Cardiac muscle cell (in vitro differentiated cells and primary cell): ENCODE results near the gene TK1. TPM values are rescaled to one million over a fixed set of nuclear protein-coding genes. Genes with fewer than 3 reads are reported as not detected.
A peak's percentile ranks its signal among the peaks of the same experiment; 100 is the strongest.

Experiments
- DNase-seq, 2 donors: peaks; one replicate each; pipeline versions ENCODE4 v3.0.0 to v3.0.0-alpha.2; 2010 to 2017; ENCODE audit warnings: low read depth in 1 of 2, low spot score in 1 of 2
- H3K27ac ChIP-seq: fragments of 200-600 bp; sonication (generic); 2 replicates; pipeline ENCODE4 v1.5.1; 2016
- H3K27me3 ChIP-seq: fragments of 200-600 bp; sonication (generic); 2 replicates; pipeline ENCODE4 v1.6.0; 2016; ENCODE audit warnings: control low read depth
- H3K36me3 ChIP-seq: fragments of 200-600 bp; sonication (generic); 2 replicates; pipeline ENCODE4 v1.5.1; 2016; ENCODE audit warnings: control low read depth
- H3K4me1 ChIP-seq: fragments of 200-600 bp; sonication (generic); 2 replicates; pipeline ENCODE4 v1.8.1; 2017; ENCODE audit warnings: low read depth, mild to moderate bottlenecking, mixed run types
- H3K4me3 ChIP-seq: fragments of 200-600 bp; sonication (generic); 2 replicates; pipeline ENCODE4 v1.5.1; 2016; ENCODE audit warnings: mild to moderate bottlenecking
- H3K9me3 ChIP-seq: fragments of 200-600 bp; sonication (generic); 2 replicates; pipeline ENCODE4 v1.5.1; 2017; ENCODE audit warnings: low read depth, mild to moderate bottlenecking, control low read depth
- CTCF ChIP-seq: IDR thresholded peaks from 2 replicates; pipeline ENCODE4 v1.5.1; 2012; ENCODE audit warnings: low read depth, mild to moderate bottlenecking, low read length
- polyA plus RNA-seq: library from polyadenylated mRNA; unstranded; fragments of >200 nt; fragmentation: Nextera tagmentation; extraction: Ambion mirVana; gene quantifications from 2 replicates; pipeline ENCODE4 v1.2.1, GENCODE V29; 2016
- total RNA-seq: library from RNA; depleted of rRNA; stranded (reverse); fragments of >200 nt; gene quantifications from 2 replicates; pipeline ENCODE4 v1.2.3, GENCODE V29; 2016

TK1 gene
- total and polyA plus RNA-seq, 2 experiments from 2014 or later: 21.1 to 57.5 TPM

GRCh38 chr17:78210111-78210510, 23.3 kb upstream of the TK1 start:
- DNase-seq: no peak
- TF ChIP-seq CTCF: no peak
- H3K27me3 ChIP-seq: no peaks in the 10 kb centered on the region
- no peaks in the 10 kb centered on the region for H3K9me3 ChIP-seq
- H3K27ac ChIP-seq: no peak overlapping the region
- no peaks in the 10 kb centered on the region for H3K4me1 ChIP-seq
- H3K4me3 ChIP-seq: no peak overlapping the region
- no peaks in the 10 kb centered on the region for H3K36me3 ChIP-seq

GRCh38 chr17:78208486-78208885, 21.6 kb upstream of the TK1 start:
- Histone ChIP-seq H3K36me3 (no peaks in the 10 kb centered on the region), H3K4me3 (no peak overlapping the region), H3K4me1 (no peaks in the 10 kb centered on the region), H3K27me3 (no peaks in the 10 kb centered on the region), H3K27ac (no peak overlapping the region), H3K9me3 (no peaks in the 10 kb centered on the region)
- DNase-seq: no peak
- TF ChIP-seq CTCF: no peak

- no peaks in the 10 kb centered on the region for H3K27me3 ChIP-seq
- no peak overlapping the region for H3K4me3 ChIP-seq
- no peak for DNase-seq
- no peaks in the 10 kb centered on the region for H3K9me3 ChIP-seq
- no peaks in the 10 kb centered on the region for H3K4me1 ChIP-seq
- no peak overlapping the region for H3K27ac ChIP-seq
- no peaks in the 10 kb centered on the region for H3K36me3 ChIP-seq
- TF ChIP-seq CTCF: peak; percentile 2
These were observed 19.4 kb upstream of the TK1 start for GRCh38 chr17:78206298-78206697.

GRCh38 chr17:78205124-78205775, 18.4 kb upstream of the TK1 start:
- Histone ChIP-seq H3K36me3 (no peaks in the 10 kb centered on the region), H3K27me3 (no peaks in the 10 kb centered on the region), H3K4me1 (no peaks in the 10 kb centered on the region), H3K27ac (no peak overlapping the region), H3K9me3 (no peaks in the 10 kb centered on the region), H3K4me3 (no peak overlapping the region)
- TF ChIP-seq CTCF: no peak
- no peak for DNase-seq

GRCh38 chr17:78204387-78205123, 17.7 kb upstream of the TK1 start:
- TF ChIP-seq CTCF: no peak
- no peak for DNase-seq
- Histone ChIP-seq H3K36me3 (no peaks in the 10 kb centered on the region), H3K27me3 (no peaks in the 10 kb centered on the region), H3K9me3 (no peaks in the 10 kb centered on the region), H3K27ac (no peak overlapping the region), H3K4me3 (no peak overlapping the region), H3K4me1 (no peaks in the 10 kb centered on the region)
